T-helper 1 cell treated with Interleukin-12 subunit alpha and Interleukin-12 subunit beta and Interleukin-4 antibody, amounts not matched to agents 30 μg/mL and 1 μg/mL, for 36 hours (primary cell): Measurements from ENCODE around the gene LRRC8D.
"Not testable (repeated sequence)": the region's sequence is repeated elsewhere in the genome, so short reads cannot be mapped to it uniquely, and the experiment has no call there.

Source experiments
- H3K27ac Mint-ChIP-seq: one replicate; pipeline ENCODE4 v1.8.0; 2021; ENCODE audit warnings: mild to moderate bottlenecking, mixed read lengths
- H3K27me3 Mint-ChIP-seq: one replicate; pipeline ENCODE4 v1.8.0; 2021; ENCODE audit warnings: low read depth, mixed read lengths
- H3K36me3 Mint-ChIP-seq: one replicate; pipeline ENCODE4 v1.8.0; 2021; ENCODE audit warnings: low read depth, mixed read lengths
- H3K4me1 Mint-ChIP-seq: one replicate; pipeline ENCODE4 v1.8.0; 2021; ENCODE audit warnings: low read depth, mixed read lengths
- H3K4me3 Mint-ChIP-seq: one replicate; pipeline ENCODE4 v1.8.0; 2021; ENCODE audit warnings: mild to moderate bottlenecking, moderate library complexity, mixed read lengths
- H3K9me3 Mint-ChIP-seq: one replicate; pipeline ENCODE4 v1.8.0; 2021; ENCODE audit warnings: mixed read lengths

The LRRC8D gene

GRCh38 chr1:89982846-89983245 is 162.0 kb downstream of the LRRC8D start:
- not testable (repeated sequence) for H3K4me1 Mint-ChIP-seq, H3K36me3 Mint-ChIP-seq, H3K27ac Mint-ChIP-seq, H3K9me3 Mint-ChIP-seq, H3K27me3 Mint-ChIP-seq, H3K4me3 Mint-ChIP-seq

- H3K4me1 Mint-ChIP-seq, H3K27me3 Mint-ChIP-seq, H3K27ac Mint-ChIP-seq, H3K4me3 Mint-ChIP-seq, H3K36me3 Mint-ChIP-seq, H3K9me3 Mint-ChIP-seq: not testable (repeated sequence)
These were observed 163.8 kb downstream of the LRRC8D start for GRCh38 chr1:89984564-89985116.

GRCh38 chr1:89986020-89986419 is 165.2 kb downstream of the LRRC8D start:
- no peaks in the 10 kb centered on the region for H3K36me3 Mint-ChIP-seq
- H3K4me1 Mint-ChIP-seq: no peaks in the 10 kb centered on the region
- no peaks in the 10 kb centered on the region for H3K9me3 Mint-ChIP-seq
- no peak overlapping the region for H3K27ac Mint-ChIP-seq
- peaks cover 8% of the 10 kb centered on the region for H3K27me3 Mint-ChIP-seq
- no peak overlapping the region for H3K4me3 Mint-ChIP-seq
